ENCODE results near the gene TEX28.
"Not testable (repeated sequence)": the region's sequence is repeated elsewhere in the genome, so short reads cannot be mapped to it uniquely, and the experiment has no call there.

GRCh38 chrX:154225292-154225691, 69.6 kb downstream of the TEX28 start:
- TF ChIP-seq, protein P1, sequence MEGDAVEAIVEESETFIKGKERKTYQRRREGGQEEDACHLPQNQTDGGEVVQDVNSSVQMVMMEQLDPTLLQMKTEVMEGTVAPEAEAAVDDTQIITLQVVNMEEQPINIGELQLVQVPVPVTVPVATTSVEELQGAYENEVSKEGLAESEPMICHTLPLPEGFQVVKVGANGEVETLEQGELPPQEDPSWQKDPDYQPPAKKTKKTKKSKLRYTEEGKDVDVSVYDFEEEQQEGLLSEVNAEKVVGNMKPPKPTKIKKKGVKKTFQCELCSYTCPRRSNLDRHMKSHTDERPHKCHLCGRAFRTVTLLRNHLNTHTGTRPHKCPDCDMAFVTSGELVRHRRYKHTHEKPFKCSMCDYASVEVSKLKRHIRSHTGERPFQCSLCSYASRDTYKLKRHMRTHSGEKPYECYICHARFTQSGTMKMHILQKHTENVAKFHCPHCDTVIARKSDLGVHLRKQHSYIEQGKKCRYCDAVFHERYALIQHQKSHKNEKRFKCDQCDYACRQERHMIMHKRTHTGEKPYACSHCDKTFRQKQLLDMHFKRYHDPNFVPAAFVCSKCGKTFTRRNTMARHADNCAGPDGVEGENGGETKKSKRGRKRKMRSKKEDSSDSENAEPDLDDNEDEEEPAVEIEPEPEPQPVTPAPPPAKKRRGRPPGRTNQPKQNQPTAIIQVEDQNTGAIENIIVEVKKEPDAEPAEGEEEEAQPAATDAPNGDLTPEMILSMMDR (IDR thresholded peaks at IDR 0.05), result not testable (repeated sequence)
- TF ChIP-seq POLR2A (IDR thresholded peaks at IDR 0.05), result not testable (repeated sequence)
